ENCODE data around the gene SLC3A2. TPM values are rescaled to one million over a fixed set of nuclear protein-coding genes. Genes with fewer than 3 reads are reported as not detected.

The SLC3A2 gene
- total and polyA plus RNA-seq, 2 of the 13 experiments (the other 11 are each of a cell fraction or from before 2014, with no cell fraction given) = 213 to 226 TPM

DNA sequence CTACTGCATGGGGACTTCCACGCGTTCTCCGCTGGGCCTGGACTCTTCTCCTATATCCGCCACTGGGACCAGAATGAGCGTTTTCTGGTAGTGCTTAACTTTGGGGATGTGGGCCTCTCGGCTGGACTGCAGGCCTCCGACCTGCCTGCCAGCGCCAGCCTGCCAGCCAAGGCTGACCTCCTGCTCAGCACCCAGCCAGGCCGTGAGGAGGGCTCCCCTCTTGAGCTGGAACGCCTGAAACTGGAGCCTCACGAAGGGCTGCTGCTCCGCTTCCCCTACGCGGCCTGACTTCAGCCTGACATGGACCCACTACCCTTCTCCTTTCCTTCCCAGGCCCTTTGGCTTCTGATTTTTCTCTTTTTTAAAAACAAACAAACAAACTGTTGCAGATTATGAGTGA, 7.7 kb downstream of the SLC3A2 start (continued):
- no peak for TF ChIP-seq ZNF124 (CRISPR knock-in tag; IDR thresholded peaks at IDR 0.05)
- TF ChIP-seq, protein P1, sequence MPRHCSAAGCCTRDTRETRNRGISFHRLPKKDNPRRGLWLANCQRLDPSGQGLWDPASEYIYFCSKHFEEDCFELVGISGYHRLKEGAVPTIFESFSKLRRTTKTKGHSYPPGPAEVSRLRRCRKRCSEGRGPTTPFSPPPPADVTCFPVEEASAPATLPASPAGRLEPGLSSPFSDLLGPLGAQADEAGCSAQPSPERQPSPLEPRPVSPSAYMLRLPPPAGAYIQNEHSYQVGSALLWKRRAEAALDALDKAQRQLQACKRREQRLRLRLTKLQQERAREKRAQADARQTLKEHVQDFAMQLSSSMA (CRISPR knock-in tag; IDR thresholded peaks at IDR 0.05) = no peak
- peak; percentile 64; the same call in 1 of the 2 replicates for TF ChIP-seq RBFOX2 (IDR thresholded peaks at IDR 0.05; ENCODE audit: low read depth, low read length)
- TF ChIP-seq ZBTB38 (CRISPR knock-in tag; IDR thresholded peaks at IDR 0.05) = peak; percentile 72; the same call in 1 of the 2 replicates
- TF ChIP-seq, protein P2, sequence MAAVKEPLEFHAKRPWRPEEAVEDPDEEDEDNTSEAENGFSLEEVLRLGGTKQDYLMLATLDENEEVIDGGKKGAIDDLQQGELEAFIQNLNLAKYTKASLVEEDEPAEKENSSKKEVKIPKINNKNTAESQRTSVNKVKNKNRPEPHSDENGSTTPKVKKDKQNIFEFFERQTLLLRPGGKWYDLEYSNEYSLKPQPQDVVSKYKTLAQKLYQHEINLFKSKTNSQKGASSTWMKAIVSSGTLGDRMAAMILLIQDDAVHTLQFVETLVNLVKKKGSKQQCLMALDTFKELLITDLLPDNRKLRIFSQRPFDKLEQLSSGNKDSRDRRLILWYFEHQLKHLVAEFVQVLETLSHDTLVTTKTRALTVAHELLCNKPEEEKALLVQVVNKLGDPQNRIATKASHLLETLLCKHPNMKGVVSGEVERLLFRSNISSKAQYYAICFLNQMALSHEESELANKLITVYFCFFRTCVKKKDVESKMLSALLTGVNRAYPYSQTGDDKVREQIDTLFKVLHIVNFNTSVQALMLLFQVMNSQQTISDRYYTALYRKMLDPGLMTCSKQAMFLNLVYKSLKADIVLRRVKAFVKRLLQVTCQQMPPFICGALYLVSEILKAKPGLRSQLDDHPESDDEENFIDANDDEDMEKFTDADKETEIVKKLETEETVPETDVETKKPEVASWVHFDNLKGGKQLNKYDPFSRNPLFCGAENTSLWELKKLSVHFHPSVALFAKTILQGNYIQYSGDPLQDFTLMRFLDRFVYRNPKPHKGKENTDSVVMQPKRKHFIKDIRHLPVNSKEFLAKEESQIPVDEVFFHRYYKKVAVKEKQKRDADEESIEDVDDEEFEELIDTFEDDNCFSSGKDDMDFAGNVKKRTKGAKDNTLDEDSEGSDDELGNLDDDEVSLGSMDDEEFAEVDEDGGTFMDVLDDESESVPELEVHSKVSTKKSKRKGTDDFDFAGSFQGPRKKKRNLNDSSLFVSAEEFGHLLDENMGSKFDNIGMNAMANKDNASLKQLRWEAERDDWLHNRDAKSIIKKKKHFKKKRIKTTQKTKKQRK (IDR thresholded peaks at IDR 0.05; ENCODE audit: low read length) = no peak
- no peak for TF ChIP-seq ZC3H13 (CRISPR knock-in tag; IDR thresholded peaks at IDR 0.05)
- no peak for TF ChIP-seq HNRNPL (IDR thresholded peaks at IDR 0.05; ENCODE audit: low read depth, low read length)
- TF ChIP-seq, protein P3, sequence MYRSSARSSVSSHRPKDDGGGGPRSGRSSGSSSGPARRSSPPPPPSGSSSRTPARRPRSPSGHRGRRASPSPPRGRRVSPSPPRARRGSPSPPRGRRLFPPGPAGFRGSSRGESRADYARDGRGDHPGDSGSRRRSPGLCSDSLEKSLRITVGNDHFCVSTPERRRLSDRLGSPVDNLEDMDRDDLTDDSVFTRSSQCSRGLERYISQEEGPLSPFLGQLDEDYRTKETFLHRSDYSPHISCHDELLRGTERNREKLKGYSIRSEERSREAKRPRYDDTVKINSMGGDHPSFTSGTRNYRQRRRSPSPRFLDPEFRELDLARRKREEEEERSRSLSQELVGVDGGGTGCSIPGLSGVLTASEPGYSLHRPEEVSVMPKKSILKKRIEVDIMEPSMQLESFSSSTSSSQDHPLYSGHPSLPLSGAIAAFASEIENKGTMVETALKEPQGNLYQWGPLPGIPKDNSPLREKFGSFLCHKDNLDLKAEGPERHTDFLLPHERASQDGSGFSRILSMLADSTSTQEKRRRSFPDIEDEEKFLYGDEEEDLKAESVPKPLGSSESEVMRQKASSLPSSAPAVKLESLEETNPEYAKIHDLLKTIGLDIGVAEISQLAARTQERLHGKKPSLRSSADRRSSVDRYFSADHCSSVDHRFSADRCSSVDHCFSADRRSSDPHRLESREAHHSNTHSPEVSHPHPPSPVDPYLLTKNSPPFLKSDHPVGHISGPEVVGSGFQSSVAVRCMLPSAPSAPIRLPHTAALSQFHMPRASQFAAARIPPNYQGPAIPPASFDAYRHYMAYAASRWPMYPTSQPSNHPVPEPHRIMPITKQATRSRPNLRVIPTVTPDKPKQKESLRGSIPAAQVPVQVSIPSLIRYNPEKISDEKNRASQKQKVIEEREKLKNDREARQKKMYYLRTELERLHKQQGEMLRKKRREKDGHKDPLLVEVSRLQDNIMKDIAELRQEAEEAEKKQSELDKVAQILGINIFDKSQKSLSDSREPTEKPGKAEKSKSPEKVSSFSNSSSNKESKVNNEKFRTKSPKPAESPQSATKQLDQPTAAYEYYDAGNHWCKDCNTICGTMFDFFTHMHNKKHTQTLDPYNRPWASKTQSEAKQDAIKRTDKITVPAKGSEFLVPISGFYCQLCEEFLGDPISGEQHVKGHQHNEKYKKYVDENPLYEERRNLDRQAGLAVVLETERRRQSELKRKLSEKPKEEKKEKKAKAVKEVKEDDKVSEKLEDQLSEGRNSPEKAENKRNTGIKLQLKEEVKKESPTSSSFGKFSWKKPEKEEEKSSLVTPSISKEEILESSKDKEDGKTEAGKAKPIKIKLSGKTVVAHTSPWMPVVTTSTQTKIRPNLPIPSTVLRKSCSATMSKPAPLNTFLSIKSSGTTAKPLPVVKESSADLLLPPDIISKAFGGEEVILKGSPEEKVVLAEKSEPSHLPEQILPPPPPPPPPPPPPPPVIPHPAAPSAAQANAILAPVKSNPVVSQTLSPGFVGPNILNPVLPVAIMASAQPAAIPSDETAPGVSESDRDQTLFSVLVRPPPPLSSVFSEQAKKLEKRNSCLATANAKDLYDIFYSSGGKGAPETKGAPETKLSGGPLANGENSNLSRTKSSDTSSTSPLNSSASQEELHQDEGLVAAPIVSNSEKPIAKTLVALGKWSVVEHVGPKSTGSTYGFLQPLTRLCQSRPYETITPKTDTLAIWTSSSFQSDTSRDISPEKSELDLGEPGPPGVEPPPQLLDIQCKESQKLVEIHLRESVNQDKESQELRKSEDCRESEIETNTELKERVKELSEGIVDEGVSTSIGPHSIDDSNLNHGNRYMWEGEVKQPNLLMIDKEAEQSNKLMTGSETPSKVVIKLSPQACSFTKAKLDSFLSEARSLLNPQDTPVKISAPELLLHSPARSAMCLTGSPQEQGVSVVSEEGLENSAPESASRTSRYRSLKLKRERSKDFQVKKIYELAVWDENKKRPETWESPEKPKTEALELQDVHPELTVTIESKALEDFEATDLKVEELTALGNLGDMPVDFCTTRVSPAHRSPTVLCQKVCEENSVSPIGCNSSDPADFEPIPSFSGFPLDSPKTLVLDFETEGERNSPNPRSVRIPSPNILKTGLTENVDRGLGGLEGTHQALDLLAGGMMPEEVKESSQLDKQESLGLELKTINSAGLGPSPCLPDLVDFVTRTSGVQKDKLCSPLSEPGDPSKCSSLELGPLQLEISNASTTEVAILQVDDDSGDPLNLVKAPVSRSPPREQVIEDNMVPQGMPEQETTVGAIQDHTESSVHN (CRISPR knock-in tag; IDR thresholded peaks at IDR 0.05) = no peak
- TF ChIP-seq, protein P4, sequence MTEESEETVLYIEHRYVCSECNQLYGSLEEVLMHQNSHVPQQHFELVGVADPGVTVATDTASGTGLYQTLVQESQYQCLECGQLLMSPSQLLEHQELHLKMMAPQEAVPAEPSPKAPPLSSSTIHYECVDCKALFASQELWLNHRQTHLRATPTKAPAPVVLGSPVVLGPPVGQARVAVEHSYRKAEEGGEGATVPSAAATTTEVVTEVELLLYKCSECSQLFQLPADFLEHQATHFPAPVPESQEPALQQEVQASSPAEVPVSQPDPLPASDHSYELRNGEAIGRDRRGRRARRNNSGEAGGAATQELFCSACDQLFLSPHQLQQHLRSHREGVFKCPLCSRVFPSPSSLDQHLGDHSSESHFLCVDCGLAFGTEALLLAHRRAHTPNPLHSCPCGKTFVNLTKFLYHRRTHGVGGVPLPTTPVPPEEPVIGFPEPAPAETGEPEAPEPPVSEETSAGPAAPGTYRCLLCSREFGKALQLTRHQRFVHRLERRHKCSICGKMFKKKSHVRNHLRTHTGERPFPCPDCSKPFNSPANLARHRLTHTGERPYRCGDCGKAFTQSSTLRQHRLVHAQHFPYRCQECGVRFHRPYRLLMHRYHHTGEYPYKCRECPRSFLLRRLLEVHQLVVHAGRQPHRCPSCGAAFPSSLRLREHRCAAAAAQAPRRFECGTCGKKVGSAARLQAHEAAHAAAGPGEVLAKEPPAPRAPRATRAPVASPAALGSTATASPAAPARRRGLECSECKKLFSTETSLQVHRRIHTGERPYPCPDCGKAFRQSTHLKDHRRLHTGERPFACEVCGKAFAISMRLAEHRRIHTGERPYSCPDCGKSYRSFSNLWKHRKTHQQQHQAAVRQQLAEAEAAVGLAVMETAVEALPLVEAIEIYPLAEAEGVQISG (CRISPR knock-in tag; IDR thresholded peaks at IDR 0.05) = no peak
- peak; percentile 32; the same call in 1 of the 2 replicates for TF ChIP-seq SSRP1 (CRISPR knock-in tag; IDR thresholded peaks at IDR 0.05)
